ENCODE results near the gene TMEM95. TPM values are rescaled to one million over a fixed set of nuclear protein-coding genes. Genes with fewer than 3 reads are reported as not detected.

TMEM95 gene
- total and polyA plus RNA-seq, 2 of the 8 experiments (the other 6 are each of a cell fraction or from before 2014, with no cell fraction given): not detected

GRCh38 chr17:7382901-7383300, 27.9 kb downstream of the TMEM95 start:
- Histone ChIP-seq H2BK12ac (ENCODE audit: low read depth, low read length) (no peak overlapping the region; the same call in 1 of the 2 replicates), H4K8ac (ENCODE audit: extremely low read depth, insufficient read depth, low read length) (no peak overlapping the region), H3K36me3 (ENCODE audit: control insufficient read depth in 2 of 4, insufficient read depth in 4 of 4, low read length in 3 of 4) (peaks cover 0 to 2% (median 0%) of the 10 kb centered on the region in 4 experiments; a peak in 1 of 8 replicates), H2BK5ac (ENCODE audit: low read depth, low read length) (no peak overlapping the region), H3K18ac (ENCODE audit: extremely low read depth, low read length) (no peak overlapping the region), H3K4me1 (replicated peaks in 1 of 4; ENCODE audit: control insufficient read depth in 3 of 4, insufficient read depth in 4 of 4, low read length in 3 of 4) (peaks cover 0 to 17% (median 10%) of the 10 kb centered on the region in 4 experiments; a peak in 6 of 7 replicates), H4K5ac (ENCODE audit: insufficient read length, low read depth, low read length) (no peak overlapping the region), H2BK20ac (ENCODE audit: low read length) (no peak overlapping the region), H3K4me3 (ENCODE audit: extremely low read depth in 1 of 4, insufficient read depth in 2 of 4, low read depth in 3 of 4, low read length in 4 of 4) (no peak overlapping the region), H2AFZ (ENCODE audit: low read length) (no peak overlapping the region), H3K79me2 (ENCODE audit: control insufficient read depth in 1 of 2, insufficient read depth in 2 of 2, low read length in 2 of 2) (no peaks in the 10 kb centered on the region), H2BK15ac (ENCODE audit: low read length) (no peak overlapping the region), H3K14ac (ENCODE audit: insufficient read length) (no peak overlapping the region), H2AK5ac (ENCODE audit: low read depth, low read length) (no peak overlapping the region), H2BK120ac (replicated peaks; ENCODE audit: low read depth, low read length) (no peak overlapping the region), H3K4ac (replicated peaks; ENCODE audit: insufficient read length, low read depth, low read length) (no peak overlapping the region), H3K79me1 (ENCODE audit: low read depth, low read length) (peaks cover 3% of the 10 kb centered on the region; the same call in 1 of the 2 replicates), H3K23ac (ENCODE audit: insufficient read length) (no peak overlapping the region), H3K27me3 (replicated peaks in 1 of 4; ENCODE audit: control insufficient read depth in 3 of 4, extremely low read depth in 1 of 4, insufficient read depth in 3 of 4, low read length in 3 of 4) (peaks cover 0 to 39% (median 29%) of the 10 kb centered on the region in 4 experiments; a peak in 6 of 7 replicates), H3K9ac (replicated peaks in 1 of 4; ENCODE audit: extremely low read depth in 1 of 4, low read depth in 3 of 4, low read length in 3 of 4) (no peak overlapping the region), H3K27ac (ENCODE audit: low read depth, low read length) (no peak overlapping the region), H4K20me1 (replicated peaks in 1 of 2; ENCODE audit: control insufficient read depth in 1 of 2, insufficient read depth in 2 of 2, low read length in 2 of 2) (peaks cover 0 to 10% of the 10 kb centered on the region in 2 experiments), H3K23me2 (ENCODE audit: low read depth, low read length) (peaks cover 12% of the 10 kb centered on the region; the same call in 1 of the 2 replicates), H4K91ac (replicated peaks; ENCODE audit: insufficient read length, low read length) (no peak overlapping the region), H3K4me2 (ENCODE audit: insufficient read depth in 1 of 2, low read depth in 2 of 2, low read length in 2 of 2) (no peak overlapping the region; a peak in 1 of 4 replicates), H3K56ac (replicated peaks; ENCODE audit: insufficient read length, low read depth, low read length) (no peak overlapping the region), H3K9me3 (ENCODE audit: insufficient read depth in 2 of 2, low read depth in 1 of 2, low read length in 1 of 2) (peaks cover 0 to 7% of the 10 kb centered on the region in 2 experiments; a peak in 1 of 4 replicates)
- ChIA-PET CTCF (ENCODE audit: partially characterized antibody) (interaction anchor here (0.8 to 1.9 kb wide), 7 partner anchors 10 to 120 kb away, joined by 3 to 7 read pairs (median 6); no protein-coding TSS in a partner anchor), POLR2A (ENCODE audit: partially characterized antibody) (interaction anchor here (0.8 to 3.7 kb wide), 13 partner anchors 11 to 148 kb away, joined by 3 to 16 read pairs (median 4); partner anchors contain the start of genes DVL2, PLSCR3 and ZBTB4)
- TF ChIP-seq NRF1 (IDR thresholded peaks at IDR 0.05; ENCODE audit: low read depth, low read length): no peak
- 90% methylated on average over 10 of the region's 10 CpGs; no CpG with 5 or more reads in 1 of the 2 experiments for WGBS, 2 experiments (ENCODE audit: extremely low coverage in 1 of 2, insufficient coverage in 1 of 2, insufficient read length in 1 of 2, insufficient replicate concordance in 2 of 2, low coverage in 1 of 2, low lambda C conversion rate in 2 of 2, missing lambda C conversion rate in 1 of 2)
- FAIRE-seq (no peak), DNase-seq (ENCODE audit: low read depth in 1 of 2, low spot score in 2 of 2) (no peak)

All from H1 (cell line).